Measurements from ENCODE around the gene CDH8. TPM values are rescaled to one million over a fixed set of nuclear protein-coding genes. Genes with fewer than 3 reads are reported as not detected.

CDH8 gene
- 0.06 to 1.0 TPM (median 0.57 TPM) in 4 of 5 replicates, not detected in the other for total RNA-seq (2022; extraction: Qiagen RNA extraction; ENCODE audit: low read depth)

GRCh38 chr16:62036101-62036801 lies at the start of gene CDH8:
Gene CDH8, minus strand, starts transcription at chr16:62036438. Its CDS starts 15,035 bp downstream, at chr16:62021403.

